Measurements from ENCODE around the gene MTHFD2. TPM values are rescaled to one million over a fixed set of nuclear protein-coding genes. Genes with fewer than 3 reads are reported as not detected.

Gene MTHFD2
- 233 and 234 TPM in 2 replicates for total RNA-seq

GRCh38 chr2:74198461-74199274 is at the start of gene MTHFD2:
Gene MTHFD2, plus strand, starts transcription at chr2:74198615. Its CDS starts 27 bp downstream, at chr2:74198642.

GRCh38 chr2:74178211-74179062 is 20.0 kb upstream of the MTHFD2 start, which contains the start of gene MOB1A:
Gene MOB1A, minus strand, starts transcription at chr2:74178879. Its CDS starts 205 bp downstream, at chr2:74178674.

Other genes starting within 250 kb of the MTHFD2 start
- 4.5 and 5.4 TPM in 2 replicates for gene TET3, start 213.7 kb upstream of the MTHFD2 start, total RNA-seq
- gene BOLA3, start 50.7 kb upstream of the MTHFD2 start, total RNA-seq = 14.7 and 18.1 TPM in 2 replicates
- gene MOB1A, start 19.7 kb upstream of the MTHFD2 start, total RNA-seq = 76.4 and 86.5 TPM in 2 replicates
- gene SLC4A5, start 144.8 kb downstream of the MTHFD2 start, total RNA-seq = 0.13 and 0.30 TPM in 2 replicates
- gene DCTN1, start 181.7 kb downstream of the MTHFD2 start, total RNA-seq = 191 and 217 TPM in 2 replicates
- 1.2 and 3.5 TPM in 2 replicates for gene C2orf81, start 223.0 kb downstream of the MTHFD2 start, total RNA-seq
- 42.1 and 47.1 TPM in 2 replicates for gene WDR54, start 223.1 kb downstream of the MTHFD2 start, total RNA-seq
- gene RTKN, start 243.3 kb downstream of the MTHFD2 start, total RNA-seq = 16.3 and 23.5 TPM in 2 replicates

Data from smooth muscle cell of the pulmonary artery (primary cell).